GM12801 (cell line): ENCODE results near the gene SIRPB1.

Source experiments
- CTCF ChIP-seq: IDR thresholded peaks from one replicate; pipeline ENCODE4 v1.5.1; 2011; ENCODE audit warnings: control low read depth; ENCODE audit not compliant: insufficient read length; ENCODE audit errors: extremely low read depth

SIRPB1 gene

GRCh38 chr20:1619861-1620444, at the start of gene SIRPB1:
Gene SIRPB1, minus strand, starts transcription at chr20:1620009. Its CDS starts 65 bp downstream, at chr20:1619944.
- TF ChIP-seq CTCF = no peak

- no peak for TF ChIP-seq CTCF
Measured at GRCh38 chr20:1669304-1669703, 49.5 kb upstream of the SIRPB1 start.

GRCh38 chr20:1667502-1668085, 47.8 kb upstream of the SIRPB1 start:
- TF ChIP-seq CTCF = no peak

GRCh38 chr20:1666802-1667201, 47.0 kb upstream of the SIRPB1 start:
- TF ChIP-seq CTCF = no peak

- TF ChIP-seq CTCF = no peak
Measured at GRCh38 chr20:1665345-1665744, 45.5 kb upstream of the SIRPB1 start.

- TF ChIP-seq CTCF = no peak
Measured at GRCh38 chr20:1664911-1665310, 45.1 kb upstream of the SIRPB1 start.

GRCh38 chr20:1663917-1664316, 44.1 kb upstream of the SIRPB1 start:
- TF ChIP-seq CTCF = no peak
